HG02870 (cell line): ENCODE measurements around the gene TRIM64C.
"Not testable (repeated sequence)": the region's sequence is repeated elsewhere in the genome, so short reads cannot be mapped to it uniquely, and the experiment has no call there.

Source experiments
- ATAC-seq: cut with Tn5 transposase; IDR thresholded peaks from one replicate; pipeline ENCODE4 v1.9.1; 2021; ENCODE audit warnings: mild to moderate bottlenecking, moderate library complexity; ENCODE audit not compliant: unreplicated experiment

Gene TRIM64C, protein sequence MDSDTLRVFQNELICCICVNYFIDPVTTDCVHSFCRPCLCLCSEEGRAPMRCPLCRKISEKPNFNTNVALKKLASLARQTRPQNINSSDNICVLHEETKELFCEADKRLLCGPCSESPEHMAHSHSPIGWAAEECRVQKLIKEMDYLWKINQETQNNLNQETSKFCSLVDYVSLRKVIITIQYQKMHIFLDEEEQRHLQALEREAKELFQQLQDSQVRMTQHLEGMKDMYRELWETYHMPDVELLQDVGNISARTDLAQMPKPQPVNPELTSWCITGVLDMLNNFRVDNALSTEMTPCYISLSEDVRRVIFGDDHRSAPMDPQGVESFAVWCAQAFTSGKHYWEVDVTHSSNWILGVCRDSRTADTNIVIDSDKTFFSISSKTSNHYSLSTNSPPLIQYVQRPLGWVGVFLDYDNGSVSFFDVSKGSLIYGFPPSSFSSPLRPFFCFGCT

GRCh38 chr11:49059012-49059411 is at the start of gene TRIM64C:
Gene TRIM64C, minus strand, starts transcription at chr11:49059112. Its CDS starts 0 bp downstream, at chr11:49059112.
- not testable (repeated sequence) for ATAC-seq

- not testable (repeated sequence) for ATAC-seq
These were observed 43.4 kb upstream of the TRIM64C start for GRCh38 chr11:49102356-49102755.

DNA sequence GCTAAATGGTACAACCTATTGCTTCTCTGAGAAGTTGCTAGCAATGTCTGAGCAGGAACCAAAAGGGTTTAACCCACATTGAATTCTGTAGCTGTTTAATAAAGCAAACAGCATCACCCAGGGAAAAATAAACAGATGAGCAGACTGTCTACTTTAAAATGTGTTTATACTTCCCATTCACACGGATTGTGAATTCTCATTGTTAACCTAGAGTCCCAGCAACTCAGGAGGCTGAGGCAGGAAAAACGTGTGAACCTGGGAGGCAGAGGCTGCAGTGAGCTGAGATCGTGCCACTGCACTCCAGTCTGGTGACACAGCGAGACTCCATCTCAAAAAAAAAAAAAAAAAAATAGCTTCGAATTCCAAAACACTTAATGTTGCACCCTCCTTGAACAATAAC is 11.0 kb upstream of the TRIM64C start:
- ATAC-seq = not testable (repeated sequence)

DNA sequence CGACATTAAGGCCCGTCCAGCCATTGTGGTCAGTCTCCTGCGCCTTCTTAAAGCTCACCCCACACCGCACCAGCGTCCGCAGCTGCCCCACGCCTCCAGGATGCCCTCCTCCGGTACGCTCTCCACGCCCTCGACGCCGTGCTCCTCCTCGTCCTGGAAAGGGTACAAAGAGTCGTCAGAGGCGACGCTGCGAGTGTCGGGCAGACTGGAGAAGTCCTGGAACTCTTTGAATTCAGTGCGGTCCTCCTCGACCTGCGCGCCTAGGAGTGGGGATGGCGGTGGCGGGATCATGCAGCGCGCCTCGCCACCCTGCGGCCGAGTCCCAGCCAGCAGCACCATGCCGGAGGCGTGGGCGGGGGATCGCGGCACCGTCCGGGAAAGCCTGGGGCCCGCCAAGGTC is 9.1 kb downstream of the TRIM64C start:
- ATAC-seq = not testable (repeated sequence)

- not testable (repeated sequence) for ATAC-seq
These were observed 10.7 kb downstream of the TRIM64C start for GRCh38 chr11:49048229-49048628.

DNA sequence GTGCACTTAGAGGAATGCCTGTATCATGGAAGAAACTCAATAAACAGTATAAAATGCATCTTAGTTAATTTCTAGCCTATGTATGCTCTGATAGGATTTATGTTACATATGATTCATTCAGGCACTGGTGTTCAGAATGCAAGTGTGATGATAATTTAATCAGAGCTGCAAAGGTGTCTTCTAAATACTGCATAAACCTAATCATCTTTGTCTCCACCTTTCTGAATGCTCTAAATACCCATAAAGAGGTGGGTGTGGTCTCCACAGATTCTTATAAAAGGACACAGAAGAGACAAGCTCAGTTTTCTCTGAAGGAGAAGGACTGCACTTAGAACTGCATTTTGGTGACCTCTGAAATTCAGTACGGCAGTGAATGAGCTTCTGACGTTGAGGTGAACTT is 30.4 kb downstream of the TRIM64C start, which contains the start of gene TRIM49B:
Gene TRIM49B, plus strand, starts transcription at position 301 of the 400 bp plus-strand sequence. CDS start 2,777 bp downstream, outside the sequence.
- ATAC-seq = not testable (repeated sequence)
